HL-60/S4 treated with retinoic acid at 250 ng/mL for 4 days and 3 days (cell line): Measurements from ENCODE around the gene BRF1.

ENCODE experiments used
- in situ Hi-C: fragments of 300-500 bp; cut with MboI; formaldehyde crosslinking; loops from 2 replicates; pipeline ENCODE4 v1.7.0; 2022; ENCODE audit warnings: low sequenced_read_pairs

The BRF1 gene

DNA sequence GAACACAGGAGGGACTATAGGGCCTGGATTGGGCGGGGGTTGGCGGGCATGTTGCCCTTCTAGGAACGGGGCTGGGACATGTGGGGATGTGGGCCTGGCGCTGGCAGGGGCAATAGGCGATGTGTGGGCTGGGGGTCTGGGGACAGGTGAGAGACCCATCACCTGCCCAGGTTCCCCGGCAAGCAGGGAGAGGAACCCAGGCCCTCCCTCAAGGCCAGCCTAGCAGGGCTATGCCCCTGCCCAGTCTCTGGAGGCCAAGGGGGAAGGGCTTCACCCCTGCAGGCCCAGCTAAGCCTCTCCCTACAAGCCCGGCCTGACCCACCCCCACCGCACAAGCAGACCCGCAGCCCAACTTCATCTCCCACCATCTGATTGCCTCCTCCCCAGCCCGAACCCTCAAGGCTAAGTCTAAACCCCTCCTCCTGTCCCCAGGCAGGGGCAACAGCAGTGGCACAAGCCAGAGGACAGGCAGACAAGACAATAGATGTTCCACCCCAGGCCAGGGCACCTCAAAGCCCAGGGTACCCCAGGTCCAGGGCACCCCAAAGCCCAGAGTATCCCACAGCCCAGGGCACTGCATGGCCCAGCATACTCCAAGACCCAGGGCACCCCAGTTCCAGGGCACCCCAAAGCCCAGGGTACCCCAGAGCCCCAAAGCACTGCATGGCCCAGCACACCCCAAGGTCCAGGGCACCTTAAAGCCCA lies 138.7 kb downstream of the BRF1 start:
- in situ Hi-C loops: no loop called here

GRCh38 chr14:105161309-105161708 lies 139.5 kb downstream of the BRF1 start:
- in situ Hi-C loops: no loop called here

DNA sequence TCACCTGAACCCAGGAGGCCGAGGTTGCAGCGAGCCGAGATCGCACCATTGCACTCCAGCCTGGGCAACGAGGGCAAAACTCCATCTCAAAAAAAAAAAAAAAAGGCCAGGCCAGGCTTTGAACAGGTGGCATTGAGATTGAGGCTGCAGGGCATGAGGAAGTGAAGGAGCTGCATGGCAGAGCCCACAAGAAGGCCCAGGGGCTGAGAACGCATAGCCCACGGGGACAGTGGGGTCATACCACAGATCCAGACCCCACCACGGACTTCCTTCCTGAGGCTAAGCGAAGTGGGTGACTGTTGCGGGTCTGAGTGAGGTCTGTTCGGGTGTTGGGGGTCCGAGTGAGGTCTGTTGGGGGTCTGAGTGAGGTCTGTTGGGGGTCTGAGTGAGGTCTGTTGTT lies 140.0 kb downstream of the BRF1 start:
- in situ Hi-C loops: no loop called here

DNA sequence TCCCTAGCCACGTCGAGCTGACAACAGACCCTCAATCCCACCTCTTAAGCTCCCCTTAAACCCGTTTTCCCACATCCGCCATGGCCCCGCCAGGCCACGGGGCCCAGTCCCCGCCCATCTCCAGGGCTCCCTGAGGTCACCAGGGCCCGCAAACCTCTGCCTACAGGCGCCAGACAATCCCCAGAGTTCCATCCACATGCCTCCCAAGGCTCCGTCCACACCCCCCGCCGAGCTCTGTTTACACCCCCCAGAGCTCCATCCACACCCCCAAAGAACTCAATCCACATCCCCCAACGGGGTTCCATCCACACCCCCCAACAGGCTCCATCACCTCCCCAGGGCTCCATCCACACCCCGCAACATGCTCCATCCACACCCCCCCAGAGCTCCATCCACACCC lies 141.5 kb downstream of the BRF1 start:
- in situ Hi-C loops: no loop called here
